Stimulated activated CD8-positive, alpha-beta memory T cell treated with anti-CD3 and anti-CD28 coated beads, Interleukin-15, amount 100 ng/mL, for 48 hours (primary cell): ENCODE results near the gene CCNL2.
"Not testable (repeated sequence)": the region's sequence is repeated elsewhere in the genome, so short reads cannot be mapped to it uniquely, and the experiment has no call there.

Experiments
- DNase-seq, 2 donors: peaks; one replicate each; pipeline ENCODE4 v3.0.0-alpha.2; 2020; ENCODE audit warnings: low read depth in 2 of 2

The CCNL2 gene

GRCh38 chr1:1432274-1432950, 33.3 kb upstream of the CCNL2 start:
- no peak for DNase-seq

- DNase-seq = no peak
Measured at GRCh38 chr1:1431845-1432273, 32.7 kb upstream of the CCNL2 start.

GRCh38 chr1:1430992-1431844, 32.1 kb upstream of the CCNL2 start:
- DNase-seq = no peak

- DNase-seq = no peak
Measured at GRCh38 chr1:1430114-1430982, 31.2 kb upstream of the CCNL2 start.

- no peak for DNase-seq
Measured at GRCh38 chr1:1429671-1430073, 30.5 kb upstream of the CCNL2 start.

- DNase-seq = not testable (repeated sequence)
Measured at GRCh38 chr1:1428967-1429366, 29.8 kb upstream of the CCNL2 start.

- no peak for DNase-seq
Measured at GRCh38 chr1:1428174-1428573, 29.0 kb upstream of the CCNL2 start.

GRCh38 chr1:1427820-1428148, 28.6 kb upstream of the CCNL2 start:
- DNase-seq = no peak

- DNase-seq = no peak
Measured at GRCh38 chr1:1427106-1427819, 28.1 kb upstream of the CCNL2 start.

GRCh38 chr1:1426496-1427105, 27.5 kb upstream of the CCNL2 start:
- no peak for DNase-seq

GRCh38 chr1:1425753-1426495, 26.8 kb upstream of the CCNL2 start:
- DNase-seq = no peak

- DNase-seq = no peak
Measured at GRCh38 chr1:1425426-1425752, 26.3 kb upstream of the CCNL2 start.

- DNase-seq = no peak
Measured at GRCh38 chr1:1424707-1425106, 25.6 kb upstream of the CCNL2 start.

- no peak for DNase-seq
Measured at GRCh38 chr1:1423245-1423597, 24.1 kb upstream of the CCNL2 start.

GRCh38 chr1:1422465-1423244, 23.5 kb upstream of the CCNL2 start:
- DNase-seq = no peak

GRCh38 chr1:1421907-1422464, 22.9 kb upstream of the CCNL2 start:
- DNase-seq = no peak

GRCh38 chr1:1421147-1421906, 22.2 kb upstream of the CCNL2 start, which contains the start of gene ANKRD65:
TSS of gene ANKRD65 (minus strand) at chr1:1421276. CDS start at chr1:1421005, 271 bp downstream.
- DNase-seq = no peak

GRCh38 chr1:1420654-1421141, 21.6 kb upstream of the CCNL2 start:
- DNase-seq = no peak
